ENCODE data around the gene OR8K5.

GRCh38 chr11:56140151-56140661, 19.9 kb downstream of the OR8K5 start, which contains the start of gene OR8J3:
- no peak for TF ChIP-seq CTCF (optimal IDR thresholded peaks at IDR 0.05 in 1 of 3, IDR thresholded peaks at IDR 0.05 in 1 of 3, conservative IDR thresholded peaks at IDR 0.05 in 1 of 3; ENCODE audit: extremely low read depth in 1 of 3, insufficient read depth in 2 of 3, low read length in 3 of 3)
- TF ChIP-seq EZH2 (IDR thresholded peaks at IDR 0.05; ENCODE audit: low read length), result no peak

All from keratinocyte (primary cell).